Measurements from ENCODE around the gene TMUB1.

The TMUB1 gene

DNA sequence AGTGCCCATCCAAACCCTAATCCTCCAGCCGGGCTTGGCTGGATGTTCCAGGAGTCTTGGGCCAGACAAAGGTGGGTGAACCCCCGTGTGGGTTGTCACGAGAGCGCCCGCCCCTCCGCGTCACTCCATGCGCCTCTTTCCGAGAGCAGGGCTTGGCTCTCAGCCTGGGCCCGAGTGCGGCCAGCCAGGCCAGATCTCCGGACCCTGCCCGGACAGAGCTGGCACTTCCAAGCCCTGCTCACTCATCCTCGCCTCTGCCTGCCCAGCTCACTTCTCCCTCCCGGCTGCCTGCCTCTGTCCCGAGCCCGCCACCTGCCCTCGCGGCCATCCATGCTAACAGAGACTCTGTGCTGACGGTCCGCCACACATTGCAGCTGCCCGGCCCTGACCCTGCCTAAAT lies 37.6 kb upstream of the TMUB1 start:
- no peak for DNase-seq

- DNase-seq: no peak
These were observed 36.6 kb upstream of the TMUB1 start for GRCh38 chr7:151119902-151120301.

DNA sequence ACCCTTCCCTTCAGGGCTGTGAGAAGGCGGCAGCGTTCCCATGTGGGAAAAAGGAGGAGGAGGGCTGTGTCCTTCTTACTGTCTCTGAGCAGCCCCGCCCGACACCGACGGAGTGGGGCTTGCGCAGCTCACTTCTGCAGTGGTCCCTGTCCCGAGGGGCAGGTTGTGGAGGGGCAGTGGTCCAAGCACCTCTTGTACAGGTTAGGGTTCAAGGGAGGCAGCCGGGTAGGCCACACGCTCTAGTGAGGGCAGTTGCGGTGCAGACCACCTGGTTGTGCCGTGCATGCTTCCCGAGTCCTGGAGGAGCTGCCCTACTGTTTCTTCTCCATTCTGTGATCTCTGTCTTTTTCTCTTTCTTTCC lies 35.7 kb upstream of the TMUB1 start:
- no peak for DNase-seq

DNA sequence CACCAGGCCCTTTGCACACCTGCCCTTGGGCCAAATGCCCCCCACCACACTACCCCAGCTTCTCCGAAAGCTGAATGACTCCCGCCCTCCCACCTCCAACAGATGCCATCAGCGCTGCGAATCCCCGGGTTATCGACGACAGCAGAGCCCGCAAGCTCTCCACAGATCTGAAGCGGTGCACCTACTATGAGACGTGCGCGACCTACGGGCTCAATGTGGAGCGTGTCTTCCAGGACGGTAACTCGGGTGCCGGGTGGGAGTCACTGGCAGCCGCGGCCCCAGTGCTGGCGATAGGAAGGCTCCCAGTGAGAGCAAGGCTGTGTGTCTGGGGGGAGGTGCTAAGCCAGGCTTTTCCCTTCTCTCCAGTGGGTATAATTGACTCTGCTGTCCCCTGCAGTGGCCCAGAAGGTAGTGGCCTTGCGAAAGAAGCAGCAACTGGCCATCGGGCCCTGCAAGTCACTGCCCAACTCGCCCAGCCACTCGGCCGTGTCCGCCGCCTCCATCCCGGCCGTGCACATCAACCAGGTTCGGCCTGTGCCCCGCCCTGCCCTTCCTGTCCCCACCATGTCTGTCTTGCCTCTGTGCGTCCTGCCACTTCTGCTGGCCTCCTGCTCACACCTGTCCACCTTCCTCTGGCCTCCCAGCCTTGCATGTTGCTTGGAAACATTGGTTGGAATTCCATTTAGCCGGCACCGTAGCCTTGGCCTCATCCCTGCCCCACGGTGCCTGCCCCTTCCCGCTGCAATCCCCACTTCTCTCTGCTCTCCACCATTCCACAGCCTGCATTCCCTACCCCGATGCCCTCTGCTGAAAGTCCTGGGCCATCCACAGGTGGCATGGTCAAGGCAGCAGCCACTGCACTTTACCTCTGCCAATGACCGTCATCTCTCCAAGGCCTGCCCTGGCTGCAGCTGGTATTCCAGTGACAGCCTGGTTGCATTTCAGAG lies 35.1 kb upstream of the TMUB1 start:
- DNase-seq: no peak

DNA sequence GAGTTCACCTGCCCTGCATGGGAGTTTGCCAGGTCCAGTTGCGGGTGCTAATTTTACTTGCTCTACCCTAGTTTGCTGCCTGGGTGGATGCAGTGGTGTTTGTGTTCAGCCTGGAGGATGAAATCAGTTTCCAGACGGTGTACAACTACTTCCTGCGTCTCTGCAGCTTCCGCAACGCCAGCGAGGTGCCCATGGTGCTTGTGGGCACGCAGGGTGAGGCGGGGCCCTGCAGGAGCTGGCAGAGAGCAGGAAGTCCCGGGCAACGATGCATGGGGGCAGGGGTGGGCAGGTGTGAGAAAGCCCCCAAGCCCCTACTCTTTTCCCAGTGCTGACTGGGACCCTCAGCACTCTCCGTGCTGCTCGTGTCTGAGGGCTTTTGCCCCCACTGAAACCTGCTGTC lies 34.3 kb upstream of the TMUB1 start:
- DNase-seq: peak; percentile 71

DNA sequence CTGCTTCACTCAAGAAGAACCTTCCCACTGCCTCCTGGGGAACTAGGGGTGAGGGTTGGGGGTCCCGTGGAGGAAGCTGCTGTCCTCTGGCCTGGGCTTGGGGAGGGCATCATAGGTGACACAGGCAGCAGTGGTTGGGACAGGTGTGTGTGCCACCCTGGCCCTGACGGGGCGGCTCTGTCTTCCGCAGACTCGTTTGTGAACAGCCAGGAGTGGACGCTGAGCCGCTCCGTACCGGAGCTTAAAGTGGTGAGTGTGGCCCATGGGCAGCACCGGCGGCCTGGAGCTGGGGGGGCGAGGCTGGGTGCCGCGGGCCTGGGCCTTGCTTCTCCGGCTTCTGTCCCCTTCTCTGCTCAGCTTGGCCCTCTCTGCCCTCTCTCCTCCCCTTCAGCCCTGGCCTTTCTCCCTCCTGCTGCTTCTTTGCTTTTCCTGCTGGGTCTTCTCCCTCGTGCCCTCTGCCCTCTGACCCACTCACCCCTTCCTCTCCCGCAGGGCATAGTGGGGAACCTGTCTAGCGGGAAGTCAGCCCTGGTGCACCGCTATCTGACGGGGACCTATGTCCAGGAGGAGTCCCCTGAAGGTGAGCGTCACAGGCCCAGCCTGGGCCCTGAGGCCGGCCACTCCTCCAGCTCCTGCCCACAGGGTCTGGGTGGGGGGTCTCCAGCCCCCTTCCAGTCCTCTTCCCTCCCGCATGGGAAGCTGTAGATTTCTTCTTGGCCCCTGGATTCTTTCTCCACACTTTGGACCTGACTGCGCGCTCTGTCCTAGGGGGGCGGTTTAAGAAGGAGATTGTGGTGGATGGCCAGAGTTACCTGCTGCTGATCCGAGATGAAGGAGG lies 33.5 kb upstream of the TMUB1 start:
- DNase-seq: no peak

GRCh38 chr7:151115836-151116418 lies 32.6 kb upstream of the TMUB1 start:
- DNase-seq: peak; percentile 20

- peak; percentile 35 for DNase-seq
These were observed 32.0 kb upstream of the TMUB1 start for GRCh38 chr7:151115121-151115835.

DNA sequence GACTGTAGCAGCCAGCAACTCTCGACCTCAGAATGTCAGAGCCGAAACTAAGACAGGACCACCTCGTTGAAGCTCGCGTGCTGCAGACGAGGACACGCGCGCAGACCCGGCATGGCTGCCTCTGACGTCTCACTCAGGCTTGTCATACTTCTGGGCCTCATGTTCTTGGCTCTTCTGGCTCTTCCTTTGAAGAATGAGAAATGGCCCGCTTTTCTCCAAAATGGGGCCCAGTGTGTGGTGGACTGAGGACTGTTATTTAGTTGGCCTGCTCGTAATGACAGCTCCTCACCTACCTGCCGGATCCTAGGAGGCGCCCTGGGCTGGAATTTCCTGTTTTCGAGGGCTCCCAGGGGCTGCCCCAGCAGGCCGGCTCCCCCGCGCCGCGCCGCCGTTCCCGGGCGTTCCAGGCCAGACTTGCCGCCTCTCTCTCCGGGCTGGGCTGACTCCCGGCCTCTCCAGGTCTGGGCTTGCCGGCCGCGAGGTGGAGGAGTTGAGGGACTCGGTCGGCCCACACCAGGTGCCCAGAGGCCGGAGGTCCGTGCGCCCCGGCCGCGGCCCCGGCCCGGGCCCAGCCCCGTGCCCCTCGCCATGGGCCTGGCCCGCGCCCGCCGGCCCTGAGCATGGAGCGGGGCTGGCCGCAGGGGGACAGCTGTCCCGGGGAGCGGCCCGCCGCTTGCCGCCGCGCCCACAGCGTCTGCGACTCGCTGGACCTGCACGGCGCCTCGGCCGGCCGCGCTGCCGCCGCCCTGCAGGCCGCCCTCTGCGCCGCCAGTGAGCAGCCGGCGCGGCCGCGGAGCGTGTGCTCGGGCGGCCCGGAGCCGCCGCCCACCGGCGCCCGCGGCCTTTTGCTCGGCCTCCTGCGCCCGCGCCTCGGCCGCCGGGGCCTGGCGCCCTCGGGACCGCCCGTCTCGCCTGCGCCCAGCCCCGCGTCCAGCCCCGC lies 31.1 kb upstream of the TMUB1 start:
- no peak for DNase-seq

DNA sequence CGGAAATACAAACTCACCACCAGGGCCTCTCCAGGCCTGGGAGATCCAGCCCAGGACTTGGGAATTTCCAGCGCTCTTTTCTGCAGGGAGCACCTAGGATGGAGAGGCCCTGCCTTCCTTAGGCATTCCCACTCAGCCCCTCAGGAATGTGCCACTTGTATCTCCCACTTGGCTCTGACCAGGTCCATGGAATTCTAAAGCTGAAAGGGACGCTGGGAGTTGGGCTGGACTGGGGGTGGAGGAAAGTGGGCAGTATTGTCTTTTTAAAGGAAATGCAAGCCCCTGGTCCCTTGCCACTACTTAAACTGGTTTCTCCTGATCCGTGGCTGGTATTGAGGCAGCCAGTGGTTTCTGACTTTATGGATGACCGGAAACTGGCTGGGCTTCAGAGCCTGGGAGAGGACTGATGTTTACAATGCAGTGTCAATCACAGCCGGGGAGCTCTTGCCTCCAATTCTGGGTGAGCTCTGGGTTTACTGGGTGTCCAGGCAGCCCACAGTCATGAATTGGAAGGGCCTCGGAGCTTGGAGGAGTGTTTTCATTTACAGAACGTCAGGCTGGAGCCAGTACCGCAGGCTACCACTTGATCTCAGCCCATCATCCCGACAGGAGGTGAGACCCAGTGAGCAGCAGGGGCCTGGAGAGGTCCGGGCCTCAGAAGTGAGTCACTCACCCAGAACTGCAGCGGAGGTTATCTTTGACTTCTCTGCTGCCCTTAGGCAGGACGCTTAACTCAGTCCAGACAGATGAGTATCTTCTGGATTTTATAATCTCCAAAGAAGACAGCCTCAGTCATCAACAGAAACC lies 30.3 kb upstream of the TMUB1 start:
- no peak for DNase-seq

DNA sequence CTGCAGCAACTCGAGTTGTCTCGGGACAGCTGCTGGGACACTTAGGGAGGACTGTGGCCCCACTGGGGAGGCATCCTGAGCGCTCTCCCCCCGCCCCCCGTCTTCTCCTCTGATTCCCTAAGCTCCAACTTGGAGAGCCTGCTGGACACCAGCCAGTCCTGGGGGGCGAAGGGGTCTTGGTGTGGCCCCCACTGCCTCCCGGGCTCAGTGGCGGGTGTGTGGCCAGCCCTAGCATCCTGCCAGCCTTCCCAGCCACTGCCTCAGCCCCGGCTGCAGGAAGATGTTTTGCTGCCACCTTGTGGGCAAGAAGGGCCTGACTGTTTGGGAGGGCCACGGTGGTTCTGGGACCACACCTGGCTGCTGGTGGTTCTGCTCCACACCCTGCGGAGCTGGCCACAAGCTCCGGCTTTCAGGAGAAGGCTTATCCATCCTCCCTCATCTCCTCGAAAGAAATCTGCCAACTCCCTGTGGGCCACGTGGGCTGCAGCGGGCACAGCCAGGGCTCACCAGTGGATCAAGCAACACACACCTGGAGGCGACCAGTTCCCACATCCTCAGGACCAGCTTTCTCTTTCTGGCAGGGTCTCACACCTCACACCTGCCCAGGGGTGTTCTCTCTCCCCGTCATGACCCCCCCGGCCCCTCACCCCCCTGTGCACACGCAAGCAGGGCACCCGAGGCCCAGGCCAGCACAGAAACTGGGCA lies 27.8 kb upstream of the TMUB1 start:
- peak; percentile 80 for DNase-seq

DNA sequence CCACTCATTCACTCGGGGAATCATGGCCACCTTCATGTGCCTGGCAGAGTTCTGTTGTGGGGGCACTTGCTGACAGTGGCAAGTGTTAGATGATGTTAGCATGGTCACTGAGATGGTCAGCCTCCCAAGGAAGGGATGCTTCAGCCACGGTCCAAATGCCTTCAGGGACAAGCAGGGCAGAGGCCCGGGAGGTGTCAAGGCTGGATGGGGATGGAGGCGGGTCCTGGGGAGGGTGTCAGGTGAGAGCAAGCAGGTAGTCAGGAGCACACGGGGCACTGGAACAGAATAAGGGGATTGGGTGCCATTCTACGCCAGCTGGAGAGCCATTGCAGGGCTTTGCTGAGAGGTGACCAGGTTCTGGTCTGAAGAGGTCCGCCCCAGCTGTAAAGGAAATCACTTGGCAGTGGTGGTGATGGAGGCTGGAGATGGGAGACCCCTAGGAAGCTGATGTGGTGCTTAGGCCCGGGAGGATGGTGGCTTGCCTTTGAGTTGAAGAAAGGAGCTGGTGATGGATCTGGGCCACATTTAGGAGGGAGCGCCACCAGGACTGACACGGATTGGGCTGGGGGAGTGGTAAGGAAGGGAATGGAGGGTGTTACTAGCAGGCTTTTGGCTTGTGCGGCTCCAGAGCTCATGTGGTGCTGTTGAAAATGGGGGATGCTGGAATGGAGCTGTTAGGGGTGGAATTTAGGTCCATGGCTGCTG lies 27.1 kb upstream of the TMUB1 start:
- DNase-seq: no peak

DNA sequence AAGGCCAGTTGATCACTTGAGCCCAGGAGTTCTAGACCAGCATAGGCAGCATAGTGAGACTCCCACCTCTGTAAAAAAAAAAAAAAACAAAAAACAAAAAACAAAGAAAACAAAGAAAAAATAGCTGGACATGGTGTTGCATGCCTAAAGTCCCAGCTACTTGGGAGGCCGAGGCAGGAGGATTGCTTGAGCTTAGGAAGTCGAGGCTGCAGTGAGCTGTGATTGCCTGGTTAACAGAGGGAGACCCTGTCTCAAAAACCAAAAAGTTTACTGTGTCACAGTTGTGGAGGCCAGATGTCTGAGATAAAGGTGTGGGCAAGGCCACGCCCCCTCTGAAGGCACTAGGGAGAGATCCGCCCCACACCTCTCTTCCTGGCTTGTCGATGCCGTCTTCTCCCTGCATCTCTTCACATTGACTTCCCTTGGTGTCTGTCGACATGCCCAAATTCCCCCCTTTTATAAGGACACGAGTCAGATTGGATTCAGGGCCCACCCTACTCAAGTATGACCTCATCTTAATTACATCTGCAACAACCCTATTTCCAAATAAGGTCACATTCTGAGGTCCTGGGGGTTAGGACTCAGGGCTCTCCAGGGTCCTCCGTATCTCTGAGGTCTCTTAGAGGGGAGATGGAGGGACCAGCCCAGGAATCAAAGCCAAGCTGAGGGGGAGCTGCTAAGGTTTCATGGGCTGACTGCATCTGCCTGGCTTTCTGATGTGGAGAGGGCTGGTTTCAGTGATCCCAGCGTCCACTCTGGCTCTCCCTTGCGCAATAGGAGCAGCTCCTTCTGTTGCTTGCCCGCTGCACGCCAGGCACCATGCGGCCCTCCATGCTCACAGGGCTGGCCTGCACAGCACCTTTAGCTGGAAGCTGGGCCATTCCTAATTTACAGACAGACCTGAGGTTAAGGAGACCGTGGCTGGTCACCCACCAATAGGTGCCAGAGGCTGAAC lies 26.1 kb upstream of the TMUB1 start:
- DNase-seq: no peak

DNA sequence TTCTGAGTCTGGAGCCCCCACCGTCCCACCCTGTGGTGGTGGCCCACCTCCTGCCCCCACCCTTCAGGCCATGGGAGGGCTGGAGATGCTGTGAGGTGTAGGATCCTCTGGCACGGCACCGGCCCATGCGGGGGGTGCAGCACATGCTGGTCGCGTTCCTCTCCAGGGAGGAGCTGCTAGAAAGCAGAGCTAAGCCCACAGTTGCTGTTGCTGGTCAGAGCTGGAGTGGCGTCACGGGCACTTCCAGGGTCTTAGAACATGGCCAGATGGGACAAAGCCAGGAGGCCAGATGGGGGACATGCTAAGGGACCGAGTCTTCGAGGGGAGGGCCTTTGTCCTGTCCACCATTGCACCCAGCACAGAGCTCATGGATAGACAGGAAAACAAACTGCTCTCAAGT lies 24.6 kb upstream of the TMUB1 start:
- no peak for DNase-seq

- no peak for DNase-seq
These were observed 21.3 kb upstream of the TMUB1 start for GRCh38 chr7:151104411-151105235.

- no peak for DNase-seq
These were observed 20.7 kb upstream of the TMUB1 start for GRCh38 chr7:151103973-151104372.

GRCh38 chr7:151102991-151103390 lies 19.7 kb upstream of the TMUB1 start:
- DNase-seq: no peak
